Psoas muscle (tissue), 8 donors: ENCODE measurements around the gene ATP7B. TPM values are rescaled to one million over a fixed set of nuclear protein-coding genes. Genes with fewer than 3 reads are reported as not detected.

Source experiments
- ATAC-seq, 4 donors: fragments of 200-7000 bp; cut with Tn5 transposase; one replicate each; pipeline ENCODE4 v1.9.1; 2020; ENCODE audit warnings: moderate library complexity in 3 of 4, mild to moderate bottlenecking in 2 of 4
- DNase-seq, 2 donors: peaks; one replicate each; pipeline ENCODE4 v3.0.0-alpha.2; 2020
- H3K27ac ChIP-seq: fragments of 200-600 bp; one replicate; pipeline ENCODE4 v1.8.0; 2022
- H3K27me3 ChIP-seq, 3 donors: fragments of 200-600 bp in 1 of 3; one replicate each; pipeline versions ENCODE4 v1.6.1 to v1.8.0; 2013 to 2022; ENCODE audit warnings: low read length in 2 of 3, mild to moderate bottlenecking in 2 of 3, moderate library complexity in 1 of 3; ENCODE audit not compliant: insufficient read depth in 3 of 3
- H3K36me3 ChIP-seq, 2 donors: fragments of 200-600 bp in 1 of 2; one replicate each; pipeline versions ENCODE4 v1.6.1 to v1.8.0; 2013 to 2022; ENCODE audit warnings: low read depth in 1 of 2, mild to moderate bottlenecking in 1 of 2, moderate library complexity in 1 of 2; ENCODE audit not compliant: insufficient read depth in 1 of 2
- H3K4me1 ChIP-seq: fragments of 200-600 bp; one replicate; pipeline ENCODE4 v1.8.0; 2022
- H3K4me3 ChIP-seq: fragments of 200-600 bp; one replicate; pipeline ENCODE4 v1.8.0; 2022; ENCODE audit warnings: mild to moderate bottlenecking
- H3K9me3 ChIP-seq: fragments of 200-600 bp; one replicate; pipeline ENCODE4 v1.8.0; 2022
- WGBS, 3 donors: extraction: QIAGEN DNeasy Blood & Tissue Kit; methylation state at CpG; one replicate each; pipeline versions ENCODE4 v1.1.6 to v1.1.7; 2013; 5-methylcytosine and 5-hydroxymethylcytosine counted together
- intact Hi-C, 2 donors: fragments of 100-400 bp; cut with DNase I; formaldehyde crosslinking; loops; one replicate each; pipeline versions ENCODE4 v1.11.0 to v1.14.2; 2022
- polyA plus RNA-seq, 3 donors: library from polyadenylated mRNA; stranded (reverse); fragments of 200-250 nt; gene quantifications; one replicate each; pipeline ENCODE4 v1.2.3, GENCODE V29; 2013
- total RNA-seq, 4 donors: library from RNA; stranded (reverse); fragmentation: NEBNext Ultra II Directional in 2 of 4; extraction: Animal tissue kit (Norgen Biotek cat#: 25700) in 2 of 4; gene quantifications; one replicate each; pipeline versions ENCODE4 v1.2.1 to v1.2.4, GENCODE V29; 2021 to 2023
- TF ChIP-seq, protein P1 (sequence below): fragments of 200-600 bp; IDR thresholded peaks from one replicate; pipeline ENCODE4 v1.8.0; 2022; ENCODE audit warnings: antibody characterized with exemption
- donor health status: healthy with polysubstance abuse.
- donor health status: DM: no; HTN: no; CAD: no; lungs with moderate emphysema.
- donor health status: Bipolar disorder and iron deficiency.
- donor health status: healthy.
- donor health status: DM: yes; HTN: yes; CAD: no.
- donor health status: DM: no; HTN: no; CAD: no.
- donor health status: DM: no; HTN: no; CAD: no.
- donor health status: DM: yes; HTN: yes; CAD: no.

The ATP7B gene
- total and polyA plus RNA-seq, 7 donors, result 0.72 to 3.5 (median 1.3) TPM

DNA sequence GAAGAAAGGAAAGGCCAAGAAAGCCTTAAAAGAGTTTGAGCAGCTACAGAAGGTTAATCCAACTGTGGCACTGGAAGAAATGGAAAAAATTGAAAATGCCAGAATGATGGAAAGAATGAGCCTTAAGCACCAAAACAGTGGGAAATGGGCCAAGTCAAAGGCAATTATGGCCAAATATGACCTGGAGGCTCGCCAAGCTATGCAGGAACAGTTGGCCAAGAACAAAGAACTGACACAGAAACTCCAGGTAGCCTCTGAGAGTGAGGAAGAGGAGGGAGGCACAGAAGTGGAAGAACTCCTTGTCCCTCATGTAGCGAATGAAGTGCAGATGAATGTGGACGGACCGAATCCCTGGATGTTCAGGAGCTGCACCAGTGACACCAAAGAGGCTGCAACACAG, 18.3 kb upstream of the ATP7B start:
- no peak for ATAC-seq
- no peak overlapping the region for H3K27ac ChIP-seq
- TF ChIP-seq, protein P1, sequence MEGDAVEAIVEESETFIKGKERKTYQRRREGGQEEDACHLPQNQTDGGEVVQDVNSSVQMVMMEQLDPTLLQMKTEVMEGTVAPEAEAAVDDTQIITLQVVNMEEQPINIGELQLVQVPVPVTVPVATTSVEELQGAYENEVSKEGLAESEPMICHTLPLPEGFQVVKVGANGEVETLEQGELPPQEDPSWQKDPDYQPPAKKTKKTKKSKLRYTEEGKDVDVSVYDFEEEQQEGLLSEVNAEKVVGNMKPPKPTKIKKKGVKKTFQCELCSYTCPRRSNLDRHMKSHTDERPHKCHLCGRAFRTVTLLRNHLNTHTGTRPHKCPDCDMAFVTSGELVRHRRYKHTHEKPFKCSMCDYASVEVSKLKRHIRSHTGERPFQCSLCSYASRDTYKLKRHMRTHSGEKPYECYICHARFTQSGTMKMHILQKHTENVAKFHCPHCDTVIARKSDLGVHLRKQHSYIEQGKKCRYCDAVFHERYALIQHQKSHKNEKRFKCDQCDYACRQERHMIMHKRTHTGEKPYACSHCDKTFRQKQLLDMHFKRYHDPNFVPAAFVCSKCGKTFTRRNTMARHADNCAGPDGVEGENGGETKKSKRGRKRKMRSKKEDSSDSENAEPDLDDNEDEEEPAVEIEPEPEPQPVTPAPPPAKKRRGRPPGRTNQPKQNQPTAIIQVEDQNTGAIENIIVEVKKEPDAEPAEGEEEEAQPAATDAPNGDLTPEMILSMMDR, result no peak
- intact Hi-C loops, result no loop called here
- H3K36me3 ChIP-seq, result peaks cover 3 to 29% of the 10 kb centered on the region in 2 donors
- H3K27me3 ChIP-seq, result no peaks in the 10 kb centered on the region
- no peak for DNase-seq
- no peaks in the 10 kb centered on the region for H3K9me3 ChIP-seq
- no peaks in the 10 kb centered on the region for H3K4me1 ChIP-seq
- 83 to 98% (median 94%) methylated on average over 4 of the region's 4 CpGs for WGBS, 3 donors
- no peak overlapping the region for H3K4me3 ChIP-seq

DNA sequence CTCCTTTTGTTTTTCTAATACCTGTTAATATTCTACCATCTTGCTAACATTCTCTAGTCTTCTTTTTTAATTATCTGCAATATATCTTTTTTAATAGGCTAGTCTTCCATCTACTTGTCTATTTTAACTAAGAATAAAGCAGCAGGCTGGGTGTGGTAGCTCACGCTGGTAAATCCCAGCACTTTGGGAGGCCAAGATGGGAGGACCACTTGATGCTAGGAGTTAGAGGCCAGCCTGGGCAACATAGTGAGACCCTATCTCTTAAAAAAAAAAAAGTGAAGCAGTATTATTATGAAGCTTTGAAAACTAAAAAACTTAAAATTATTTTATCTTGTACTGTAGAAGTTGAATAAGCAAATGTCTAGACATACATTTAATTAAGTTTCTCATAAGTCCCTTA, 16.6 kb upstream of the ATP7B start:
- H3K27me3 ChIP-seq, result no peaks in the 10 kb centered on the region
- no peak for ATAC-seq
- no peaks in the 10 kb centered on the region for H3K9me3 ChIP-seq
- intact Hi-C loops, result no loop called here
- no peaks in the 10 kb centered on the region for H3K4me1 ChIP-seq
- H3K27ac ChIP-seq, result no peak overlapping the region
- peaks cover 3 to 45% of the 10 kb centered on the region in 2 donors for H3K36me3 ChIP-seq
- 96 to 100% (median 100%) methylated on average over 1 of the region's 1 CpG for WGBS, 3 donors
- TF ChIP-seq, protein P1, result no peak
- DNase-seq, result no peak
- no peak overlapping the region for H3K4me3 ChIP-seq

DNA sequence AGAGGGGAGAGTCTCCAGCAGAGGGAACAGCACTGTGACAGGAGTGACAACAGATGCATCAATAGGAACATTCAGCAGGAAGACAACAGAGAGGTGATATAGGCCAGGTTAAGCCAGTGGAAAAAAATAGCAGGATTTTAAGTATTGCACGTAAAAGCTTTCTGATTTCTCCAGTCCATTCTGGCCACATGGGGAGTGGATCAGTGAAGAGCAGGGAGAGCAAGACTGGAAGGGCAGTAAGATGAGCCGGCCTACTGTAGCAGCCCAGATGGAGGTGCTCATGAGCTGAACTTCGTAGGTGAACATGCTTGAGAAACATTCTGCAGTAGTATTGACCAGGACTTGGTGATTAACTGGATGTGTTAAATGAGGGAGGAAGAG, 15.0 kb upstream of the ATP7B start:
- TF ChIP-seq, protein P1, result no peak
- Histone ChIP-seq H3K4me3 (no peak overlapping the region), H3K27ac (no peak overlapping the region), H3K4me1 (no peaks in the 10 kb centered on the region), H3K36me3 (peaks cover 3 to 50% of the 10 kb centered on the region in 2 donors), H3K9me3 (no peaks in the 10 kb centered on the region), H3K27me3 (no peaks in the 10 kb centered on the region)
- DNase-seq (no peak), ATAC-seq (no peak)
- intact Hi-C loops, result no loop called here
- 96 to 98% (median 97%) methylated on average over 3 of the region's 3 CpGs for WGBS, 3 donors

- H3K36me3 ChIP-seq, result peaks cover 5 to 56% of the 10 kb centered on the region in 2 donors
- no peak overlapping the region for H3K27ac ChIP-seq
- 95 to 98% (median 97%) methylated on average over 8 of the region's 8 CpGs for WGBS, 3 donors
- no peak overlapping the region for H3K4me3 ChIP-seq
- no peaks in the 10 kb centered on the region for H3K9me3 ChIP-seq
- DNase-seq, result no peak
- no peak for ATAC-seq
- intact Hi-C loops, result no loop called here
- H3K27me3 ChIP-seq, result no peaks in the 10 kb centered on the region
- H3K4me1 ChIP-seq, result no peaks in the 10 kb centered on the region
- TF ChIP-seq, protein P1, result no peak
Measured at GRCh38 chr13:52025475-52026245, 14.4 kb upstream of the ATP7B start.

DNA sequence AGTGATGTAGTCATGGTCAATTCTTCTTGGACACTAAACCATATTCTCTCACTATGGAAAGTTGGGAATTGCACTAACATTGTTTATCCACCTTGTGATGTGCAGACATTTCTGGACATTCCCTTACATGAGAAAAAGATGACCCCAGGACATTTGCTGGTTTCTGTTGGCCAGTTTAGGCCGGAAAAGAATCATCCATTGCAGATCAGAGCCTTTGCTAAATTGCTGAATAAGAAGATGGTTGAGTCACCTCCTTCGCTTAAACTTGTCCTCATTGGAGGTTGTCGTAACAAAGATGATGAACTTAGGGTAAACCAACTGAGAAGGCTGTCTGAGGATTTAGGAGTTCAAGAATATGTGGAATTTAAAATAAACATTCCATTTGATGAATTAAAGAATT, 13.2 kb upstream of the ATP7B start, which contains the start of gene UTP14C:
Gene UTP14C, plus strand, starts transcription at position 211 of the 400 bp plus-strand sequence. CDS start 4,114 bp downstream, outside the sequence.
- ATAC-seq (no peak), DNase-seq (no peak)
- Histone ChIP-seq H3K9me3 (no peaks in the 10 kb centered on the region), H3K4me1 (no peaks in the 10 kb centered on the region), H3K27me3 (no peaks in the 10 kb centered on the region), H3K4me3 (no peak within 1 kb of the TSS), H3K36me3 (peaks cover 10 to 68% of the 10 kb centered on the region in 2 donors), H3K27ac (no peak within 1 kb of the TSS)
- WGBS, 3 donors, result 96 to 99% (median 97%) methylated on average over 3 of the region's 3 CpGs
- TF ChIP-seq, protein P1, result no peak
- intact Hi-C loops, result no loop called here
